ENCODE data around the gene MDFIC2.

Gene MDFIC2

DNA sequence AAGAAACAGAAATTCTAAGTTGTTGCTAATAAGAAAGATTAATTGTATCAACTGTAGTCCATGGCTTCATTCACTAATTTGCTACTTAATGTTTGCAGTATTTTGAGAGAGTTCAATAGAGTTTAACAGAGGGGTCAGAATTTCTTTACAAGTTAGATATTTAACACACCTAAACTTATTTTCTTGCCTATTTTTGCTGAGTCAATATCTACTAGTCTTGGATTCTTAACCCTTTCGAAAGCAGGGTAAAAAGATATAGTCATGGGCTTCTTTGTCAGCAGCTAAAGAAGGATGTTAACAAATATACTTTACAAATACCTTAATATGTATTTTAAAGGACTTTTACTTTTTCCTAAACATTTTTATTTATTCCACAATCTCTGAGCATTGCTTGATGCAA lies 155.6 kb downstream of the MDFIC2 start:
- Histone ChIP-seq H3K27ac (ENCODE audit: poor library complexity, severe bottlenecking) (no peak overlapping the region), H3K4me1 (ENCODE audit: insufficient read depth, poor library complexity, severe bottlenecking) (no peaks in the 10 kb centered on the region), H3K36me3 (ENCODE audit: low read depth) (no peaks in the 10 kb centered on the region), H3K9me3 (ENCODE audit: severe bottlenecking) (no peaks in the 10 kb centered on the region), H3K27me3 (ENCODE audit: insufficient read depth, poor library complexity, severe bottlenecking) (peaks cover 21% of the 10 kb centered on the region), H3K4me3 (ENCODE audit: severe bottlenecking) (no peak overlapping the region)
- DNase-seq (ENCODE audit: low spot score), result no peak
- TF ChIP-seq, protein P1, sequence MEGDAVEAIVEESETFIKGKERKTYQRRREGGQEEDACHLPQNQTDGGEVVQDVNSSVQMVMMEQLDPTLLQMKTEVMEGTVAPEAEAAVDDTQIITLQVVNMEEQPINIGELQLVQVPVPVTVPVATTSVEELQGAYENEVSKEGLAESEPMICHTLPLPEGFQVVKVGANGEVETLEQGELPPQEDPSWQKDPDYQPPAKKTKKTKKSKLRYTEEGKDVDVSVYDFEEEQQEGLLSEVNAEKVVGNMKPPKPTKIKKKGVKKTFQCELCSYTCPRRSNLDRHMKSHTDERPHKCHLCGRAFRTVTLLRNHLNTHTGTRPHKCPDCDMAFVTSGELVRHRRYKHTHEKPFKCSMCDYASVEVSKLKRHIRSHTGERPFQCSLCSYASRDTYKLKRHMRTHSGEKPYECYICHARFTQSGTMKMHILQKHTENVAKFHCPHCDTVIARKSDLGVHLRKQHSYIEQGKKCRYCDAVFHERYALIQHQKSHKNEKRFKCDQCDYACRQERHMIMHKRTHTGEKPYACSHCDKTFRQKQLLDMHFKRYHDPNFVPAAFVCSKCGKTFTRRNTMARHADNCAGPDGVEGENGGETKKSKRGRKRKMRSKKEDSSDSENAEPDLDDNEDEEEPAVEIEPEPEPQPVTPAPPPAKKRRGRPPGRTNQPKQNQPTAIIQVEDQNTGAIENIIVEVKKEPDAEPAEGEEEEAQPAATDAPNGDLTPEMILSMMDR (IDR thresholded peaks at IDR 0.05; ENCODE audit: poor library complexity, severe bottlenecking), result no peak
- ATAC-seq (ENCODE audit: low read depth), result no peak

DNA sequence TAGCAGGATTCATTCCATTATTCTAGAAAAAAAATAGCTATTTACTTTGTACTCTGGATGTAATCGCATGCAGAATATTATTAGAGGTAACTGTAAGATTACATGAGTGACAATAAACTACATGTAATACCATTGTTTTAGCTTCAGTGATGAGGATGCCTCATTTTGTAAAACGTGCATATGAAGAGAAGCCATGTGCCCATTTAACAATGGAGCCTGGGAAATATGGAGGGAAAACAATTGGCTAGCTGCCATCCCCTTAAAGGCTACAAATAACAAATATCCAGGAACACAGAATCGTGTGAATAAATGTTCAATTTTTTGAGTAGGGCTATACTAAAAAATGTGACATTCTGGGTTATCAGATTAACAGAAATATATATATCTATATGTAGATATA lies 161.8 kb downstream of the MDFIC2 start:
- no peak for DNase-seq (ENCODE audit: low spot score)
- TF ChIP-seq, protein P1 (IDR thresholded peaks at IDR 0.05; ENCODE audit: poor library complexity, severe bottlenecking), result no peak
- Histone ChIP-seq H3K4me1 (ENCODE audit: insufficient read depth, poor library complexity, severe bottlenecking) (no peaks in the 10 kb centered on the region), H3K27me3 (ENCODE audit: insufficient read depth, poor library complexity, severe bottlenecking) (peaks cover 7% of the 10 kb centered on the region), H3K36me3 (ENCODE audit: low read depth) (no peaks in the 10 kb centered on the region), H3K9me3 (ENCODE audit: severe bottlenecking) (no peaks in the 10 kb centered on the region), H3K27ac (ENCODE audit: poor library complexity, severe bottlenecking) (no peak overlapping the region), H3K4me3 (ENCODE audit: severe bottlenecking) (no peak overlapping the region)
- no peak for ATAC-seq (ENCODE audit: low read depth)

DNA sequence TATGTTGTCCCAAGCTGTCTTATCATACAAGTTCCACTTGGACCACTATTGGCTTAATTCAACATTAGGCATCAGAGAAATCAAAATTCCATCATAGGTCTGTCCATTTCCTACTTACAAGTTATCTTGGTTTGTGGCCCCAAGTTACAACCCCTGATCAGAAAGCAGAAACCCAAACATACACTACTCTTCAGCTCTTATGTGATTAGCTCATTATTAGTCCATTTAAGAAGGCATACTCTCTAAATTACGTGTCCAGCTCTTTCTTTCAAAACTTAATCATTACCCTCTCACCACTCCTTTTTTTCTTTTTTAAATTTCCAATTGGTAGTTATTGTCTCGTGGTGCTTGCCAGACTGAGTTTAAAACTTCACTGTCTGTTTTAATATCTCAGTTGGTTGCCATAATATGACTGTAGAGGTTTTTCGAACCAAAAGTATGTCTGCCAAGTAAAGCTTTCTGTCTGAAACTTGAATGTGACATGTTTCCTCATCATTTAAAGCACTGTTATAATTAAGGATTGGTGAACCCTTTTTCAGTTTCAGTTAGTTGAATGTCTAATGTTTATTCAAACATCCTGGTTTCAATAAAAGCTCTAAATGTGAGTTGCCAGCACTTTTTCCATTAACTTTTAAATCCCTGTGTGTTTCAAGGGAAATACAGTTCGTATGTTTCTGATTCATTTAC lies 162.6 kb downstream of the MDFIC2 start:
- Histone ChIP-seq H3K9me3 (ENCODE audit: severe bottlenecking) (no peaks in the 10 kb centered on the region), H3K4me1 (ENCODE audit: insufficient read depth, poor library complexity, severe bottlenecking) (no peaks in the 10 kb centered on the region), H3K4me3 (ENCODE audit: severe bottlenecking) (no peak overlapping the region), H3K27me3 (ENCODE audit: insufficient read depth, poor library complexity, severe bottlenecking) (peaks cover 12% of the 10 kb centered on the region), H3K36me3 (ENCODE audit: low read depth) (no peaks in the 10 kb centered on the region), H3K27ac (ENCODE audit: poor library complexity, severe bottlenecking) (no peak overlapping the region)
- TF ChIP-seq, protein P1 (IDR thresholded peaks at IDR 0.05; ENCODE audit: poor library complexity, severe bottlenecking), result no peak
- DNase-seq (ENCODE audit: low spot score) (no peak), ATAC-seq (ENCODE audit: low read depth) (no peak)

Data from RWPE2 (cell line).